K562 (cell line): Measurements from ENCODE around the gene ZNF169. TPM values are rescaled to one million over a fixed set of nuclear protein-coding genes. Genes with fewer than 3 reads are reported as not detected.
A peak's percentile ranks its signal among the peaks of the same experiment; 100 is the strongest.

ENCODE experiments used
- ATAC-seq: fragments of 200-7000 bp; cut with Tn5 transposase; 3 replicates; pipeline ENCODE4 v1.9.1; 2020; ENCODE audit warnings: moderate library complexity
- BruUV-seq: library from RNA; stranded (reverse); fragments of 400-500 nt; replicated peaks from 2 replicates; lab custom pipeline; 2021; lab: Mats Ljungman, UMichigan
- CTCF ChIA-PET: fragments of 300-600 bp; formaldehyde crosslinking; extraction: SDS; loops from one replicate; lab custom pipeline; 2021; ENCODE audit warnings: low intra/inter-chr PET ratio; lab: Yijun Ruan, JAX
- POLR2A ChIA-PET: fragments of 300-600, 350-650 bp; sonication (Branson Sonifier 250); formaldehyde crosslinking; extraction: SDS; loops from one replicate; lab custom pipeline; 2021; ENCODE audit warnings: antibody characterized with exemption, inconsistent platforms; lab: Yijun Ruan, JAX
- DNase-seq, 4 experiments: peaks; one replicate each; pipeline versions ENCODE4 v3.0.0 to v3.0.0-alpha.2; 2011 to 2018; ENCODE audit warnings: low spot score in 3 of 4, mixed read lengths in 3 of 4; ENCODE audit errors: extremely low read depth in 1 of 4
- FAIRE-seq: peaks from 2 replicates; lab custom pipeline; 2011; peaks lifted over from hg19 to GRCh38; lab: Jason Lieb, UNC
- H2AFZ ChIP-seq: 2 replicates; pipeline ENCODE4 v1.6.0; 2011; ENCODE audit warnings: low read depth, low read length, control low read depth, inconsistent platforms
- H3K27ac ChIP-seq: fragments of 200-600 bp; 3 replicates; pipeline ENCODE4 v1.8.0; 2011; ENCODE audit warnings: low read depth, mild to moderate bottlenecking, control low read depth, inconsistent platforms, low read length, moderate library complexity, mixed read lengths; ENCODE audit errors: extremely low read depth
- H3K27me3 ChIP-seq, 2 experiments: fragments of 300-600 bp in 1 of 2; 2 replicates in 1 of 2; 3 replicates in 1 of 2; pipeline versions ENCODE4 v1.6.0 to v1.8.0; 2011; ENCODE audit warnings: inconsistent platforms in 2 of 2, low read length in 2 of 2, mild to moderate bottlenecking in 1 of 2, mixed read lengths in 1 of 2, moderate library complexity in 1 of 2; ENCODE audit not compliant: control insufficient read depth in 2 of 2, insufficient read depth in 2 of 2
- H3K36me3 ChIP-seq: fragments of 300-600 bp; 3 replicates; pipeline ENCODE4 v1.8.0; 2011; ENCODE audit warnings: mild to moderate bottlenecking, low read length, inconsistent platforms; ENCODE audit not compliant: control insufficient read depth, insufficient read depth
- H3K4me1 ChIP-seq, 2 experiments: fragments of 200-600 bp in 1 of 2; replicated peaks in 1 of 2; 2 replicates in 1 of 2; 3 replicates in 1 of 2; pipeline versions ENCODE4 v1.5.1 to v1.8.0; 2011; ENCODE audit warnings: inconsistent platforms in 2 of 2, low read length in 2 of 2, mild to moderate bottlenecking in 1 of 2, mixed read lengths in 1 of 2, moderate library complexity in 1 of 2; ENCODE audit not compliant: control insufficient read depth in 2 of 2, insufficient read depth in 2 of 2
- H3K4me2 ChIP-seq: 2 replicates; pipeline ENCODE4 v1.6.1; 2011; ENCODE audit warnings: low read length, control low read depth, inconsistent platforms, mixed read lengths; ENCODE audit not compliant: insufficient read depth
- H3K4me3 ChIP-seq: fragments of 200-600 bp; sonication (generic), shearing (Covaris generic); 2 replicates; pipeline ENCODE4 v1.5.1; 2016; ENCODE audit warnings: control low read depth, inconsistent platforms
- H3K79me2 ChIP-seq: fragments of 200-600 bp; 3 replicates; pipeline ENCODE4 v1.8.0; 2011; ENCODE audit warnings: low read length, inconsistent platforms; ENCODE audit not compliant: control insufficient read depth, insufficient read depth
- H3K9ac ChIP-seq, 2 experiments: 2 replicates each; pipeline versions ENCODE4 v1.6.0 to v1.6.1; 2011; ENCODE audit warnings: low read depth in 2 of 2, low read length in 2 of 2, control low read depth in 1 of 2, inconsistent platforms in 1 of 2, mild to moderate bottlenecking in 1 of 2, mixed read lengths in 1 of 2; ENCODE audit not compliant: insufficient read depth in 1 of 2
- H3K9me1 ChIP-seq: one replicate; pipeline ENCODE4 v1.6.0; 2011; ENCODE audit warnings: inconsistent platforms, mild to moderate bottlenecking, low read length, moderate library complexity; ENCODE audit not compliant: control insufficient read depth, insufficient read depth
- H3K9me3 ChIP-seq: replicated peaks from 2 replicates; pipeline ENCODE4 v1.5.1; 2011; ENCODE audit warnings: low read depth, low read length, inconsistent platforms; ENCODE audit not compliant: control insufficient read depth, insufficient read depth
- H4K20me1 ChIP-seq: replicated peaks from 2 replicates; pipeline ENCODE4 v1.6.1; 2011; ENCODE audit warnings: low read length, inconsistent platforms, mixed read lengths; ENCODE audit not compliant: control insufficient read depth, insufficient read depth
- ADNP ChIP-seq: fragments of 200-800 bp; sonication (Bioruptor generic); IDR thresholded peaks from 2 replicates; pipeline ENCODE4 v1.6.1; 2016; ENCODE audit warnings: missing genetic modification characterization, missing compliant biosample characterization
- ARID3A ChIP-seq: IDR thresholded peaks from 2 replicates; pipeline ENCODE4 v1.6.1; 2012; ENCODE audit warnings: low read depth, low read length, improper control_type of control experiment, borderline replicate concordance
- BACH1 ChIP-seq: fragments of 200-800 bp; sonication (Bioruptor generic); IDR thresholded peaks from 2 replicates; pipeline ENCODE4 v1.6.1; 2016; ENCODE audit warnings: missing genetic modification characterization, missing compliant biosample characterization
- CBFA2T3 ChIP-seq: fragments of 450-650 bp; IDR thresholded peaks from 2 replicates; pipeline ENCODE4 v1.6.1; 2017
- ESRRA ChIP-seq: fragments of 450-650 bp; IDR thresholded peaks from 2 replicates; pipeline ENCODE4 v1.6.1; 2014; ENCODE audit warnings: low read depth, mild to moderate bottlenecking, moderate library complexity, borderline replicate concordance
- L3MBTL2 ChIP-seq: fragments of 450-650 bp; IDR thresholded peaks from 2 replicates; pipeline ENCODE4 v1.6.1; 2016; ENCODE audit warnings: mild to moderate bottlenecking, moderate library complexity
- MNT ChIP-seq, 2 experiments: fragments of 450-650 bp; conservative IDR thresholded peaks; 2 replicates each; pipeline ENCODE4 v1.6.1; 2017; ENCODE audit warnings: mild to moderate bottlenecking in 2 of 2, moderate library complexity in 2 of 2
- MYC ChIP-seq, 2 experiments: fragments of 250-450 bp in 1 of 2; sonication (Bioruptor Pico) in 1 of 2; IDR thresholded peaks; 2 replicates each; pipeline versions ENCODE4 v1.5.1 to v1.6.1; 2012 to 2021; ENCODE audit warnings: low read depth in 2 of 2, borderline replicate concordance in 1 of 2, improper control_type of control experiment in 1 of 2, low read length in 1 of 2, mild to moderate bottlenecking in 1 of 2, moderate library complexity in 1 of 2
- RAD51 ChIP-seq: fragments of 450-650 bp; IDR thresholded peaks from 2 replicates; pipeline ENCODE4 v1.7.1; 2016; ENCODE audit warnings: low read depth, mild to moderate bottlenecking, borderline replicate concordance
- RB1 ChIP-seq: fragments of 450-650 bp; IDR thresholded peaks from 2 replicates; pipeline ENCODE4 v1.6.1; 2017; ENCODE audit warnings: low read depth, mild to moderate bottlenecking
- RBFOX2 ChIP-seq: fragments of 200-400 bp; formaldehyde crosslinking; IDR thresholded peaks from 2 replicates; pipeline ENCODE4 v1.6.1; 2017; ENCODE audit warnings: low read depth, mild to moderate bottlenecking, low read length, moderate library complexity
- SNIP1 ChIP-seq: fragments of 450-650 bp; IDR thresholded peaks from 2 replicates; pipeline ENCODE4 v1.7.1; 2017; ENCODE audit warnings: low read depth, mild to moderate bottlenecking
- ZBTB8A ChIP-seq: fragments of 450-650 bp; IDR thresholded peaks from 2 replicates; pipeline ENCODE4 v1.6.1; 2018; ENCODE audit warnings: mild to moderate bottlenecking, moderate library complexity; ENCODE audit not compliant: partially characterized antibody
- ZNF584 ChIP-seq: fragments of 200-800 bp; sonication (Bioruptor generic); IDR thresholded peaks from 2 replicates; pipeline ENCODE4 v1.6.1; 2016; ENCODE audit warnings: low read depth, mild to moderate bottlenecking, missing genetic modification characterization, missing compliant biosample characterization
- ZNF644 ChIP-seq: fragments of 200-800 bp; sonication (Bioruptor generic); IDR thresholded peaks from 2 replicates; pipeline ENCODE4 v1.6.1; 2016; ENCODE audit warnings: low read depth, missing genetic modification characterization, missing compliant biosample characterization
- WGBS: fragments of 100-300 bp; shearing (Covaris generic); methylation state at CpG from one replicate; pipeline ENCODE4 v1.1.6; 2016; ENCODE audit warnings: low coverage, mixed read lengths; ENCODE audit not compliant: insufficient coverage; ENCODE audit errors: missing lambda C conversion rate; 5-methylcytosine and 5-hydroxymethylcytosine counted together
- in situ Hi-C: fragments of 300-500 bp; cut with MboI; formaldehyde crosslinking; loops from 4 replicates; pipeline ENCODE4 v1.15.0; 2018; ENCODE audit warnings: inconsistent platforms, mixed read lengths
- intact Hi-C: fragments of 100-400 bp; cut with micrococcal nuclease; formaldehyde crosslinking; loops from 2 replicates; pipeline ENCODE4 v1.14.2; 2022
- polyA plus RNA-seq, 8 experiments: library from polyadenylated mRNA; depleted of rRNA in 4 of 8; stranded (reverse) in 5 of 8; unstranded in 3 of 8; fragments of >200 nt; fragmentation: Nextera tagmentation in 2 of 8; fragmentation: Illumina TruSeq in 1 of 8; extraction: Ambion mirVana in 2 of 8; extraction: Trizol in 1 of 8; gene quantifications; 2 replicates each; pipeline versions ENCODE4 v1.2.1 to v1.2.3, GENCODE V29; 2011 to 2014; ENCODE audit warnings: inconsistent platforms in 1 of 8, missing spikeins in 1 of 8
- total RNA-seq, 7 experiments: library from RNA; depleted of rRNA in 6 of 7; stranded (reverse); fragments of >200 nt in 6 of 7; fragmentation: Illumina TruSeq in 2 of 7; extraction: Trizol in 2 of 7; gene quantifications; 2 replicates each; pipeline versions ENCODE4 v1.2.1 to v1.2.3, GENCODE V29; 2011 to 2021; ENCODE audit warnings: low replicate concordance in 1 of 7

The ZNF169 gene
- total and polyA plus RNA-seq, 9 of the 15 experiments (the other 6 are each of a cell fraction or from before 2014, with no cell fraction given), result 2.0 to 16.2 (median 5.6) TPM

GRCh38 chr9:94300470-94301301, 41.6 kb downstream of the ZNF169 start (continued):
- TF ChIP-seq ARID3A (no peak), BACH1 (tag) (0 out of 2 replicates have a peak, but pooled peaks have one; percentile 44), ZBTB8A (no peak), SNIP1 (no peak)

- CTCF ChIA-PET, result no interaction called here
- ATAC-seq (no peak), FAIRE-seq (no peak), DNase-seq (peak in 3 of 4 experiments; percentile 17 to 39 (median 18))
- Histone ChIP-seq H3K9me3 (no peaks in the 10 kb centered on the region), H3K9ac (peak overlapping the region; percentile 24 to 44; a peak in 3 of 4 replicates), H3K27me3 (no peaks in the 10 kb centered on the region), H4K20me1 (no peaks in the 10 kb centered on the region), H2AFZ (peak overlapping the region; percentile 33), H3K27ac (peak overlapping the region; percentile 57), H3K79me2 (no peaks in the 10 kb centered on the region), H3K9me1 (peaks cover 5% of the 10 kb centered on the region), H3K36me3 (no peaks in the 10 kb centered on the region), H3K4me1 (peaks cover 24 to 47% of the 10 kb centered on the region in 2 experiments), H3K4me3 (no peak overlapping the region), H3K4me2 (peak overlapping the region; percentile 71)
- in situ Hi-C loops (no loop called here), intact Hi-C loops (no loop called here)
- WGBS, result 17% methylated on average over 5 of the region's 5 CpGs
- POLR2A ChIA-PET, result no interaction called here
- no TSS peak for BruUV-seq
- TF ChIP-seq RAD51 (no peak), MNT (conservative IDR thresholded peaks at IDR 0.05) (0 out of 4 replicates have a peak, but pooled peaks of 1 of the 2 experiments have one; percentile 26), ZNF584 (CRISPR knock-in tag) (no peak), RBFOX2 (no peak), L3MBTL2 (peak; percentile 19), ADNP (no peak), CBFA2T3 (peak; percentile 33; the same call in 1 of the 2 replicates), ESRRA (peak; percentile 27; the same call in 1 of the 2 replicates), ZNF644 (tag) (peak; percentile 32; the same call in 1 of the 2 replicates), RB1 (no peak), MYC (IDR thresholded peaks at IDR 0.05; ENCODE audit: low read depth, low read length) (peak; percentile 73), MYC (CRISPR knock-in tag; IDR thresholded peaks at IDR 0.05; ENCODE audit: borderline replicate concordance, low read depth) (no peak)
Measured at GRCh38 chr9:94301583-94301982, 42.5 kb downstream of the ZNF169 start.
